K562 (cell line): Measurements from ENCODE around the gene NEK2. TPM values are rescaled to one million over a fixed set of nuclear protein-coding genes. Genes with fewer than 3 reads are reported as not detected.
A peak's percentile ranks its signal among the peaks of the same experiment; 100 is the strongest.

Source experiments
- CHD1 ChIP-seq: fragments of 200-600 bp; sonication (generic); IDR thresholded peaks from one replicate; pipeline ENCODE4 v1.6.1; 2012; ENCODE audit warnings: mild to moderate bottlenecking, moderate library complexity, low read length, inconsistent platforms
- COPS2 ChIP-seq: fragments of 450-650 bp; conservative IDR thresholded peaks from 2 replicates; pipeline ENCODE4 v1.6.1; 2016; ENCODE audit warnings: mild to moderate bottlenecking, moderate library complexity
- ELK3 ChIP-seq: fragments of 450-650 bp; formaldehyde crosslinking; IDR thresholded peaks from 2 replicates; pipeline ENCODE4 v1.4.0; 2020; ENCODE audit warnings: mild to moderate bottlenecking
- ESRRA ChIP-seq: fragments of 450-650 bp; IDR thresholded peaks from 2 replicates; pipeline ENCODE4 v1.6.1; 2014; ENCODE audit warnings: low read depth, mild to moderate bottlenecking, moderate library complexity, borderline replicate concordance
- ESRRB ChIP-seq: fragments of 250-450 bp; sonication (Bioruptor Pico); IDR thresholded peaks from 2 replicates; pipeline ENCODE4 v1.5.0; 2020; ENCODE audit warnings: mild to moderate bottlenecking, moderate library complexity, borderline replicate concordance
- GABPA ChIP-seq: fragments of 200-800 bp; sonication (Bioruptor generic); conservative IDR thresholded peaks from 2 replicates; pipeline ENCODE4 v1.6.1; 2016; ENCODE audit warnings: low read depth, missing genetic modification characterization, missing compliant biosample characterization
- HDGF ChIP-seq: fragments of 450-650 bp; IDR thresholded peaks from 2 replicates; pipeline ENCODE4 v1.6.1; 2016
- KDM5B ChIP-seq: fragments of 200-600 bp; sonication (generic); IDR thresholded peaks from 2 replicates; pipeline ENCODE4 v1.6.1; 2012; ENCODE audit warnings: low read depth, mild to moderate bottlenecking, moderate library complexity, low read length, control low read depth, inconsistent platforms; ENCODE audit not compliant: insufficient replicate concordance
- MEF2D ChIP-seq: conservative IDR thresholded peaks from 2 replicates; pipeline ENCODE4 v1.6.1; 2016; ENCODE audit warnings: low read depth, missing genetic modification characterization, missing compliant biosample characterization
- MTF1 ChIP-seq: fragments of 250-450 bp; sonication (Bioruptor Pico); IDR thresholded peaks from 2 replicates; pipeline ENCODE4 v1.9.0; 2021; ENCODE audit warnings: moderate library complexity, mild to moderate bottlenecking, inconsistent platforms, borderline replicate concordance
- PATZ1 ChIP-seq: fragments of 250-450 bp; sonication (Bioruptor Pico); IDR thresholded peaks from 2 replicates; pipeline ENCODE4 v1.5.0; 2020; ENCODE audit warnings: mild to moderate bottlenecking, borderline replicate concordance
- SREBF1 ChIP-seq: fragments of 150-350 bp; IDR thresholded peaks from 2 replicates; pipeline ENCODE4 v1.6.1; 2014; ENCODE audit warnings: antibody characterized with exemption, low read depth, low read length, borderline replicate concordance
- TRIM25 ChIP-seq: fragments of 450-650 bp; IDR thresholded peaks from 2 replicates; pipeline ENCODE4 v1.7.0; 2016; ENCODE audit warnings: borderline replicate concordance
- ZNF165 ChIP-seq: fragments of 250-450 bp; sonication (Bioruptor Pico); IDR thresholded peaks from 2 replicates; pipeline ENCODE4 v1.4.0; 2020; ENCODE audit warnings: borderline replicate concordance
- ZNF217 ChIP-seq: sonication (generic); formaldehyde crosslinking; IDR thresholded peaks from 2 replicates; pipeline ENCODE4 v1.8.0; 2022; ENCODE audit warnings: mild to moderate bottlenecking, missing genetic modification reagents
- ZNF740 ChIP-seq, 3 experiments: fragments of 200-800 bp in 1 of 3; sonication (Bioruptor generic) in 1 of 3; sonication (generic) in 1 of 3; formaldehyde crosslinking in 1 of 3; IDR thresholded peaks; 2 replicates each; pipeline versions ENCODE4 v1.6.1 to v1.8.0; 2016 to 2022; ENCODE audit warnings: mild to moderate bottlenecking in 2 of 3, missing compliant biosample characterization in 2 of 3, missing genetic modification characterization in 2 of 3, missing genetic modification reagents in 1 of 3
- ZNF79 ChIP-seq: fragments of 250-450 bp; sonication (Bioruptor Pico); IDR thresholded peaks from 2 replicates; pipeline ENCODE4 v1.4.0; 2020; ENCODE audit warnings: low read depth, mild to moderate bottlenecking, moderate library complexity
- ZZZ3 ChIP-seq: fragments of 450-650 bp; IDR thresholded peaks from 2 replicates; pipeline ENCODE4 v1.6.1; 2016; ENCODE audit warnings: antibody characterized with exemption, mild to moderate bottlenecking, moderate library complexity
- polyA plus RNA-seq, 8 experiments: library from polyadenylated mRNA; depleted of rRNA in 4 of 8; stranded (reverse) in 5 of 8; unstranded in 3 of 8; fragments of >200 nt; fragmentation: Nextera tagmentation in 2 of 8; fragmentation: Illumina TruSeq in 1 of 8; extraction: Ambion mirVana in 2 of 8; extraction: Trizol in 1 of 8; gene quantifications; 2 replicates each; pipeline versions ENCODE4 v1.2.1 to v1.2.3, GENCODE V29; 2011 to 2014; ENCODE audit warnings: inconsistent platforms in 1 of 8, missing spikeins in 1 of 8
- total RNA-seq, 7 experiments: library from RNA; depleted of rRNA in 6 of 7; stranded (reverse); fragments of >200 nt in 6 of 7; fragmentation: Illumina TruSeq in 2 of 7; extraction: Trizol in 2 of 7; gene quantifications; 2 replicates each; pipeline versions ENCODE4 v1.2.1 to v1.2.3, GENCODE V29; 2011 to 2021; ENCODE audit warnings: low replicate concordance in 1 of 7

Gene NEK2
- total and polyA plus RNA-seq, 9 of the 15 experiments (the other 6 are each of a cell fraction or from before 2014, with no cell fraction given), result 30.0 to 74.7 (median 66.4) TPM

- TF ChIP-seq ESRRA (peak; percentile 67), MEF2D (no peak), ZNF740 (CRISPR knock-in tag; IDR thresholded peaks at IDR 0.05) (0 out of 2 replicates have a peak, but pooled peaks have one; percentile 12), ZNF740 (tag; IDR thresholded peaks at IDR 0.05) (no peak), PATZ1 (CRISPR knock-in tag) (no peak), ZNF165 (CRISPR knock-in tag) (peak; percentile 43; the same call in 1 of the 2 replicates), CHD1 (no peak), ZZZ3 (no peak), SREBF1 (no peak), ELK3 (CRISPR knock-in tag) (no peak), MTF1 (CRISPR knock-in tag) (no peak), TRIM25 (no peak), KDM5B (peak; percentile 38), GABPA (tag) (peak; percentile 69), HDGF (peak; percentile 82), ZNF79 (CRISPR knock-in tag) (no peak), ESRRB (CRISPR knock-in tag) (no peak), ZNF217 (CRISPR knock-in tag) (no peak), COPS2 (no peak)
These were observed 45.0 kb downstream of the NEK2 start (continued) for GRCh38 chr1:211630236-211631081.
